HEK293T (cell line): Measurements from ENCODE around the gene GNAQ.

Experiments used
- ARNT ChIP-seq: fragments of 450-650 bp; IDR thresholded peaks from 2 replicates; pipeline ENCODE4 v1.6.1; 2017; ENCODE audit warnings: mild to moderate bottlenecking
- CTBP1 ChIP-seq: fragments of 450-650 bp; IDR thresholded peaks from 2 replicates; pipeline ENCODE4 v1.6.1; 2016; ENCODE audit warnings: borderline replicate concordance
- FOXA1 ChIP-seq: fragments of 450-650 bp; IDR thresholded peaks from 2 replicates; pipeline ENCODE4 v1.6.1; 2016; ENCODE audit warnings: mild to moderate bottlenecking
- FOXM1 ChIP-seq: fragments of 450-650 bp; IDR thresholded peaks from 2 replicates; pipeline ENCODE4 v1.6.1; 2017; ENCODE audit warnings: mild to moderate bottlenecking, borderline replicate concordance
- HDGF ChIP-seq: fragments of 450-650 bp; IDR thresholded peaks from 2 replicates; pipeline ENCODE4 v1.6.1; 2017; ENCODE audit warnings: antibody characterized with exemption, borderline replicate concordance
- SP1 ChIP-seq: fragments of 450-650 bp; IDR thresholded peaks from 2 replicates; pipeline ENCODE4 v1.6.1; 2017
- SUZ12 ChIP-seq: fragments of 450-650 bp; IDR thresholded peaks from 2 replicates; pipeline ENCODE4 v1.6.1; 2016; ENCODE audit warnings: mild to moderate bottlenecking
- TARDBP ChIP-seq: fragments of 450-650 bp; IDR thresholded peaks from 2 replicates; pipeline ENCODE4 v1.6.1; 2016

- no peak for TF ChIP-seq ARNT
- no peak for TF ChIP-seq TARDBP
- no peak for TF ChIP-seq SUZ12
- no peak for TF ChIP-seq FOXA1
- TF ChIP-seq FOXM1, result no peak
- TF ChIP-seq HDGF, result no peak
- no peak for TF ChIP-seq CTBP1
- TF ChIP-seq SP1, result no peak
These were observed 305.3 kb downstream of the GNAQ start for GRCh38 chr9:77726289-77726688.
